ENCODE data around the gene ASTN2. TPM values are rescaled to one million over a fixed set of nuclear protein-coding genes. Genes with fewer than 3 reads are reported as not detected.

Gene ASTN2
- total RNA-seq, 1 experiment from 2014 or later: 4.8 TPM

DNA sequence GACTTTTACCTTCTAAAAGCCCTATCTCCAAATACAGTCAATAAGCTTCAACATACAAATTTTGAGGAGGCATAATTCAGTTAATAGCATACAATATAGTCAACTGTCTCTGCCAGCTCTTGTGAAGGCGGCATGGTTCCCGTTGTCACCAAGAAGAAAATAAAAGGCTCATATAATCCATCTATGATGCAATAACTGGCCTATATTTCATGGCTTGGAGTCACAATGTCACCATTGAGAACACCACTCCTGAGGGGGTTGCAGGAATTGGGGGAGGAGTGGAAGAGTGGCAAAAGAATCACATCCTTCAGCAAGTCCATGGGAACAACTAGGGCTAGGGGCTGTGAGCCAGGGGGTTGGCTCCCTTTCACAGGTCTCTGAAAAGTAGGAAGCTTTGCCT lies 16.0 kb upstream of the ASTN2 start:
- ATAC-seq: no peak

More for the DNA sequence above, 16.0 kb upstream of the ASTN2 start:
- Histone ChIP-seq H3K27ac (ENCODE audit: low read depth, low read length) (no peak overlapping the region), H2AFZ (ENCODE audit: low read depth, low read length, poor library complexity, severe bottlenecking) (no peak overlapping the region), H3K4me2 (ENCODE audit: low read length) (no peak overlapping the region), H3K4me3 (replicated peaks in 1 of 2; ENCODE audit: low read depth in 1 of 2, low read length in 2 of 2) (no peak overlapping the region), H3K4me1 (ENCODE audit: control insufficient read depth in 1 of 2, insufficient read depth in 2 of 2, low read length in 2 of 2) (no peaks in the 10 kb centered on the region), H3K9ac (ENCODE audit: low read length) (no peak overlapping the region), H4K20me1 (ENCODE audit: insufficient read depth) (no peaks in the 10 kb centered on the region), H3K27me3 (ENCODE audit: insufficient read depth, low read length) (no peaks in the 10 kb centered on the region), H3K79me2 (ENCODE audit: insufficient read depth, low read length) (no peaks in the 10 kb centered on the region), H3K9me3 (ENCODE audit: control insufficient read depth in 1 of 2, insufficient read depth in 1 of 2, low read depth in 1 of 2, low read length in 2 of 2) (peaks cover 0 to 4% of the 10 kb centered on the region in 2 experiments; a peak in 2 of 4 replicates), H3K9me2 (ENCODE audit: insufficient read depth) (no peaks in the 10 kb centered on the region), H3K36me3 (ENCODE audit: control insufficient read depth in 1 of 2, insufficient read depth in 2 of 2, low read length in 2 of 2) (no peaks in the 10 kb centered on the region)
- ChIA-PET POLR2A (no interaction called here), RAD21 (ENCODE audit: low non-redundant PET in 1 of 2, low total read pairs in 2 of 2, uncharacterized antibody in 2 of 2, unreplicated experiment in 2 of 2) (no interaction called here), CTCF (no interaction called here)
- intact Hi-C loops (cut with micrococcal nuclease): no loop called here
- DNase-seq (ENCODE audit: low read depth, low spot score): no peak
- no TSS peak for BruUV-seq (replicated peaks)
- TF ChIP-seq SP1 (IDR thresholded peaks at IDR 0.05; ENCODE audit: low read depth) (no peak), REST (IDR thresholded peaks at IDR 0.05; ENCODE audit: low read depth) (no peak)
